CD4-positive, alpha-beta T cell (primary cell): Measurements from ENCODE around the gene NUBP2. TPM values are rescaled to one million over a fixed set of nuclear protein-coding genes. Genes with fewer than 3 reads are reported as not detected.

ENCODE experiments used
- ATAC-seq: fragments of 200-7000 bp; cut with Tn5 transposase; one replicate; pipeline ENCODE4 v1.10.0; 2022; ENCODE audit warnings: mild to moderate bottlenecking; ENCODE audit not compliant: poor library complexity
- CTCF ChIA-PET: fragments of 350-600 bp; sonication (Branson Sonifier 250); formaldehyde crosslinking; loops from one replicate; lab custom pipeline; 2021; ENCODE audit warnings: antibody characterized with exemption, inconsistent platforms; lab: Charles Lee
- POLR2A ChIA-PET: fragments of 350-600 bp; sonication (Branson Sonifier 250); formaldehyde crosslinking; loops from one replicate; lab custom pipeline; 2021; ENCODE audit warnings: antibody characterized with exemption, inconsistent platforms; lab: Charles Lee
- DNase-seq, 14 experiments: peaks; one replicate each; pipeline ENCODE4 v3.0.0-alpha.2; 2013 to 2020; ENCODE audit warnings: mixed read lengths in 2 of 14
- H3K27ac ChIP-seq, 2 donors: one replicate each; pipeline versions ENCODE4 v1.5.1 to v1.7.0; 2013; ENCODE audit warnings: low read length in 2 of 2, low read depth in 1 of 2, mild to moderate bottlenecking in 1 of 2
- H3K27me3 ChIP-seq, 2 experiments: 1 replicate in 1 of 2; 2 replicates in 1 of 2; pipeline versions ENCODE4 v1.6.1 to v1.7.0; 2013; ENCODE audit warnings: low read length in 2 of 2, control low read depth in 1 of 2, mild to moderate bottlenecking in 1 of 2, moderate library complexity in 1 of 2; ENCODE audit not compliant: insufficient read depth in 2 of 2, control insufficient read depth in 1 of 2
- H3K36me3 ChIP-seq: one replicate; pipeline ENCODE4 v1.6.1; 2013; ENCODE audit warnings: low read length, control low read depth; ENCODE audit not compliant: insufficient read depth
- H3K4me1 ChIP-seq: one replicate; pipeline ENCODE4 v1.6.1; 2013; ENCODE audit warnings: low read length, control low read depth; ENCODE audit not compliant: insufficient read depth
- H3K4me3 ChIP-seq: one replicate; pipeline ENCODE4 v1.5.1; 2013; ENCODE audit warnings: mild to moderate bottlenecking, low read length, moderate library complexity
- H3K9me3 ChIP-seq, 2 experiments: 1 replicate in 1 of 2; 2 replicates in 1 of 2; pipeline versions ENCODE4 v1.6.1 to v1.7.0; 2013; ENCODE audit warnings: low read length in 2 of 2, mild to moderate bottlenecking in 2 of 2, control low read depth in 1 of 2, moderate library complexity in 1 of 2; ENCODE audit not compliant: control insufficient read depth in 1 of 2, insufficient read depth in 1 of 2
- H3K27ac Mint-ChIP-seq: one replicate; pipeline ENCODE4 v1.8.0; 2020; ENCODE audit warnings: mixed read lengths
- H3K27me3 Mint-ChIP-seq: one replicate; pipeline ENCODE4 v1.8.0; 2021; ENCODE audit warnings: mixed read lengths
- H3K36me3 Mint-ChIP-seq: one replicate; pipeline ENCODE4 v1.8.0; 2021; ENCODE audit warnings: low read depth, mixed read lengths
- H3K4me1 Mint-ChIP-seq: one replicate; pipeline ENCODE4 v1.8.0; 2021; ENCODE audit warnings: low read depth, mixed read lengths
- H3K4me3 Mint-ChIP-seq: one replicate; pipeline ENCODE4 v1.8.0; 2020; ENCODE audit warnings: mild to moderate bottlenecking, mixed read lengths
- H3K9me3 Mint-ChIP-seq: one replicate; pipeline ENCODE4 v1.8.0; 2020; ENCODE audit warnings: mixed read lengths
- intact Hi-C, 2 experiments: fragments of 100-400 bp; cut with DNase I in 1 of 2; cut with micrococcal nuclease in 1 of 2; formaldehyde crosslinking; loops; one replicate each; pipeline versions ENCODE4 v1.15.1 to v1.9.0; 2023 to 2025; cut with DNase I, micrococcal nuclease
- total RNA-seq, 174 experiments: library from RNA in 2 of 174; stranded (reverse) in 2 of 174; gene quantifications; one replicate each; pipeline ENCODE4 v1.2.3 and lab custom pipeline; 2021 to 2026
- TF ChIP-seq, protein P1 (sequence below): fragments of 200-600 bp; IDR thresholded peaks from one replicate; pipeline ENCODE4 v1.8.0; 2022; ENCODE audit warnings: antibody characterized with exemption, mild to moderate bottlenecking

NUBP2 gene
- total RNA-seq, 2 experiments from 2014 or later = 36.4 to 38.1 TPM

DNA sequence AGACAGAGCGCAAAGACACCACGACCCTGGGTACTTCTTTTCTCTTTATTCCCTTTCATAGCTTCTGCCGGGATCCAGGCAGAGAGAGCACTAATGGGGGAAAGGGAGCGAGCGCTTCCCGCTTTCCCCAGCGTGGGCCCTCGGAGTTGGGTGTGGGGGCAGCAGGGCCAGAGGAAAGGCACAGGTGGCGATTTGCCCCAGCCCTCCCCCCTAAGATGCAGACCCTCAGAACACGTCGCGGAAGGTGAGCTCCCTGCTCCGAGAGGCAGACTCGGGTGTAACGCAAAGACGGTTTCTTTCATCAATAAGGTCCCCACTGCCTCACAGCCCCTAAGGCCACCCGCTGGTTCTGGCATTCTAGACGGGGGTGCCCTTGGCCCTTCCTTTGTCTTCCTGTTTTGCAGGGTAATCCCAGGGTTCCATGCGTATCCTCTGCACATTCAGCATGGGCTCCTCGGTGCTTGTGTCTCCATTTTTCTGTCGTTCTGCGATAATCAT is 10.8 kb upstream of the NUBP2 start:
- CTCF ChIA-PET = interaction anchor here (1.2 to 4.0 kb wide), 2 partner anchors 11 to 41 kb away, joined by 3 to 21 read pairs; partner anchors contain the start of genes NUBP2 and SPSB3
- intact Hi-C loops = loop anchor here (2.0 to 10.0 kb wide), 9 partner anchors 55 to 420 kb away; partner anchors contain the start of genes FAHD1 (in 2 of the 2), HAGH (in 2 of the 2), GNPTG (in 1 of the 2) and JPT2 (in 1 of the 2)
- Histone ChIP-seq H3K27me3 (no peaks in the 10 kb centered on the region), H3K9me3 (peaks cover 0 to 2% of the 10 kb centered on the region in 2 experiments), H3K27ac (peak overlapping the region; percentile 41 to 69), H3K4me3 (peak overlapping the region; percentile 89), H3K4me1 (peaks cover 42% of the 10 kb centered on the region), H3K36me3 (peaks cover 26% of the 10 kb centered on the region)
- peak overlapping the region; percentile 98 for H3K4me3 Mint-ChIP-seq
- POLR2A ChIA-PET = interaction anchor here (1.1 to 7.9 kb wide), 5 partner anchors 10 to 761 kb away, joined by 3 to 163 read pairs (median 7); partner anchors contain the start of genes FAHD1, HAGH, NUBP2 and SPSB3
- H3K4me1 Mint-ChIP-seq = peaks cover 16% of the 10 kb centered on the region
- no peaks in the 10 kb centered on the region for H3K9me3 Mint-ChIP-seq
- H3K36me3 Mint-ChIP-seq = peaks cover 36% of the 10 kb centered on the region
- TF ChIP-seq, protein P1, sequence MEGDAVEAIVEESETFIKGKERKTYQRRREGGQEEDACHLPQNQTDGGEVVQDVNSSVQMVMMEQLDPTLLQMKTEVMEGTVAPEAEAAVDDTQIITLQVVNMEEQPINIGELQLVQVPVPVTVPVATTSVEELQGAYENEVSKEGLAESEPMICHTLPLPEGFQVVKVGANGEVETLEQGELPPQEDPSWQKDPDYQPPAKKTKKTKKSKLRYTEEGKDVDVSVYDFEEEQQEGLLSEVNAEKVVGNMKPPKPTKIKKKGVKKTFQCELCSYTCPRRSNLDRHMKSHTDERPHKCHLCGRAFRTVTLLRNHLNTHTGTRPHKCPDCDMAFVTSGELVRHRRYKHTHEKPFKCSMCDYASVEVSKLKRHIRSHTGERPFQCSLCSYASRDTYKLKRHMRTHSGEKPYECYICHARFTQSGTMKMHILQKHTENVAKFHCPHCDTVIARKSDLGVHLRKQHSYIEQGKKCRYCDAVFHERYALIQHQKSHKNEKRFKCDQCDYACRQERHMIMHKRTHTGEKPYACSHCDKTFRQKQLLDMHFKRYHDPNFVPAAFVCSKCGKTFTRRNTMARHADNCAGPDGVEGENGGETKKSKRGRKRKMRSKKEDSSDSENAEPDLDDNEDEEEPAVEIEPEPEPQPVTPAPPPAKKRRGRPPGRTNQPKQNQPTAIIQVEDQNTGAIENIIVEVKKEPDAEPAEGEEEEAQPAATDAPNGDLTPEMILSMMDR = no peak
- DNase-seq = no peak
- no peaks in the 10 kb centered on the region for H3K27me3 Mint-ChIP-seq
- peak overlapping the region; percentile 92 for H3K27ac Mint-ChIP-seq
- no peak for ATAC-seq

DNA sequence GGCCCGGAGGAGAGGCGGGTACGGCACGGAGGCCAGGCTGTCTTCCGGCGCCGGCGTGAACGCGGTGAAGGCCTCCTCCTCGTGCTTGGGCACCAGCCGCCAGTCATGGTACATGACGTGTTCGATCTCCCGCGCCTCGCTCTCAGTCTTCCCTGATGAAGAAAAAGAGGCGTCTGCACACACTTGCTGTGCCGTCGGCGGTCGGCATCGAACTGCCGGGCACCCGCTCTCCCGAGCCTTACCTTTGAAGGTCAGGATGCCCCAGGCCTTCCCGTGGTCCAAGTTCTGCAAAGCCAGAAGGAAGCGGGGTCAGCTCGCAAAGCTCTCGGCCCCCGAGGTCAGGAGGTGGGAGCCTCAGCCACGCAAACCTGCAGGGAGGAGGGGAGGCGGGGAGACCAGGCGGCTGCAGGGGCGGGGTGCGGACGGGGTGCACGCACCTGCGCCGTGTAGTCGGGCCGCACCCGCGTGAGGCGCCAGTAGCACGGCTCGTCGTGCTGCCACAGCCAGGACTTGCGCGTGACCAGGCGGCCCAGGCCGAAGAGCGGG is 10.3 kb upstream of the NUBP2 start, which contains the start of gene EME2:
EME2 (plus strand) TSS at position 449 of the 546 bp plus-strand sequence. CDS start 418 bp downstream, outside the sequence.
- H3K27ac Mint-ChIP-seq = peak within 1 kb of the TSS; percentile 92
- H3K27me3 Mint-ChIP-seq = no peaks in the 10 kb centered on the region
- H3K27me3 ChIP-seq = no peaks in the 10 kb centered on the region
- peaks cover 27% of the 10 kb centered on the region for H3K36me3 ChIP-seq
- ChIA-PET CTCF (interaction anchor here (1.1 to 4.0 kb wide), 3 partner anchors 10 to 66 kb away, joined by 3 to 21 read pairs (median 3); partner anchors contain the start of genes MAPK8IP3, NUBP2 and SPSB3), POLR2A (interaction anchor here (0.8 to 7.9 kb wide), 5 partner anchors 9 to 463 kb away, joined by 5 to 163 read pairs (median 7); partner anchors contain the start of genes FAHD1, HAGH, MAPK8IP3 and NUBP2)
- DNase-seq = peak in 12 of 14 experiments; percentile 27 to 74 (median 44)
- intact Hi-C loops = loop anchor here (2.0 to 10.0 kb wide), 9 partner anchors 54 to 420 kb away; partner anchors contain the start of genes FAHD1 (in 2 of the 2), HAGH (in 2 of the 2), GNPTG (in 1 of the 2) and JPT2 (in 1 of the 2)
- H3K4me1 ChIP-seq = peaks cover 42% of the 10 kb centered on the region
- H3K4me3 ChIP-seq = peak within 1 kb of the TSS; percentile 89
- H3K9me3 ChIP-seq = peaks cover 0 to 4% of the 10 kb centered on the region in 2 experiments
- H3K4me1 Mint-ChIP-seq = peaks cover 16% of the 10 kb centered on the region
- peak within 1 kb of the TSS; percentile 41 to 69 for H3K27ac ChIP-seq
- TF ChIP-seq, protein P1 = no peak
- no peaks in the 10 kb centered on the region for H3K9me3 Mint-ChIP-seq
- ATAC-seq = peak; percentile 45
- H3K36me3 Mint-ChIP-seq = peaks cover 36% of the 10 kb centered on the region
- H3K4me3 Mint-ChIP-seq = peak within 1 kb of the TSS; percentile 98
